Liver (tissue), 9 donors: ENCODE measurements around the gene KRTAP10-2. TPM values are rescaled to one million over a fixed set of nuclear protein-coding genes. Genes with fewer than 3 reads are reported as not detected.
"Not testable (repeated sequence)": the region's sequence is repeated elsewhere in the genome, so short reads cannot be mapped to it uniquely, and the experiment has no call there.

Experiments
- DNase-seq: peaks from one replicate; pipeline ENCODE4 v3.0.0-alpha.2; 2017; ENCODE audit warnings: low spot score
- H3K27ac ChIP-seq, 2 donors: one replicate each; pipeline ENCODE4 v1.7.0; 2013; ENCODE audit warnings: inconsistent platforms in 2 of 2, low read length in 2 of 2, control low read depth in 1 of 2, low read depth in 1 of 2, mild to moderate bottlenecking in 1 of 2
- H3K27me3 ChIP-seq, 4 donors: one replicate each; pipeline versions ENCODE4 v1.6.1 to v1.7.0; 2013; ENCODE audit warnings: low read length in 3 of 4, inconsistent platforms in 1 of 4, mild to moderate bottlenecking in 1 of 4, moderate library complexity in 1 of 4; ENCODE audit not compliant: control insufficient read depth in 4 of 4, insufficient read depth in 4 of 4
- H3K36me3 ChIP-seq, 4 donors: one replicate each; pipeline versions ENCODE4 v1.6.1 to v1.7.0; 2013; ENCODE audit warnings: low read length in 3 of 4, mild to moderate bottlenecking in 3 of 4, low read depth in 1 of 4, moderate library complexity in 1 of 4; ENCODE audit not compliant: control insufficient read depth in 4 of 4, insufficient read depth in 3 of 4
- H3K4me1 ChIP-seq, 4 donors: one replicate each; pipeline versions ENCODE4 v1.6.1 to v1.7.0; 2013; ENCODE audit warnings: low read length in 3 of 4, mild to moderate bottlenecking in 3 of 4, moderate library complexity in 1 of 4; ENCODE audit not compliant: control insufficient read depth in 4 of 4, insufficient read depth in 4 of 4
- H3K4me3 ChIP-seq, 3 donors: one replicate each; pipeline versions ENCODE4 v1.6.1 to v1.7.0; 2013; ENCODE audit warnings: low read length in 3 of 3, control low read depth in 1 of 3, low read depth in 1 of 3, mild to moderate bottlenecking in 1 of 3
- H3K9ac ChIP-seq, 2 donors: one replicate each; pipeline ENCODE4 v1.7.0; 2013; ENCODE audit warnings: low read length in 2 of 2, mild to moderate bottlenecking in 2 of 2, moderate library complexity in 2 of 2, control low read depth in 1 of 2, low read depth in 1 of 2
- H3K9me3 ChIP-seq, 4 donors: one replicate each; pipeline versions ENCODE4 v1.6.1 to v1.7.0; 2013; ENCODE audit warnings: low read length in 3 of 4; ENCODE audit not compliant: control insufficient read depth in 4 of 4
- EGR1 ChIP-seq, 2 donors: IDR thresholded peaks; 2 replicates each; pipeline ENCODE4 v1.6.1; 2016 to 2018; ENCODE audit warnings: antibody characterized with exemption in 2 of 2, low read depth in 2 of 2
- FOXA1 ChIP-seq: IDR thresholded peaks from 2 replicates; pipeline ENCODE4 v1.6.1; 2016; ENCODE audit warnings: antibody characterized with exemption
- FOXA2 ChIP-seq: IDR thresholded peaks from 2 replicates; pipeline ENCODE4 v1.6.1; 2016; ENCODE audit warnings: antibody characterized with exemption
- GABPA ChIP-seq, 2 donors: IDR thresholded peaks in 1 of 2; conservative IDR thresholded peaks in 1 of 2; 2 replicates each; pipeline ENCODE4 v1.6.1; 2016; ENCODE audit warnings: antibody characterized with exemption in 2 of 2, mild to moderate bottlenecking in 1 of 2, moderate library complexity in 1 of 2
- HNF4A ChIP-seq, 2 donors: conservative IDR thresholded peaks; 2 replicates each; pipeline ENCODE4 v1.6.1; 2016; ENCODE audit warnings: antibody characterized with exemption in 2 of 2, mild to moderate bottlenecking in 2 of 2
- HNF4G ChIP-seq: IDR thresholded peaks from 2 replicates; pipeline ENCODE4 v1.6.1; 2016; ENCODE audit warnings: antibody characterized with exemption
- JUND ChIP-seq, 2 donors: IDR thresholded peaks; 2 replicates each; pipeline ENCODE4 v1.6.1; 2016; ENCODE audit warnings: antibody characterized with exemption in 2 of 2
- NR2F2 ChIP-seq: IDR thresholded peaks from 2 replicates; pipeline ENCODE4 v1.6.1; 2016; ENCODE audit warnings: antibody characterized with exemption
- RAD21 ChIP-seq, 2 donors: IDR thresholded peaks; 2 replicates each; pipeline ENCODE4 v1.6.1; 2016; ENCODE audit warnings: antibody characterized with exemption in 2 of 2, mild to moderate bottlenecking in 2 of 2
- RXRA ChIP-seq, 2 donors: IDR thresholded peaks; 2 replicates each; pipeline ENCODE4 v1.6.1; 2017 to 2018; ENCODE audit warnings: antibody characterized with exemption in 2 of 2, mild to moderate bottlenecking in 1 of 2
- SP1 ChIP-seq: IDR thresholded peaks from 2 replicates; pipeline ENCODE4 v1.6.1; 2018; ENCODE audit warnings: antibody characterized with exemption, mild to moderate bottlenecking
- TAF1 ChIP-seq: conservative IDR thresholded peaks from 2 replicates; pipeline ENCODE4 v1.6.1; 2016; ENCODE audit warnings: antibody characterized with exemption, mild to moderate bottlenecking
- YY1 ChIP-seq: IDR thresholded peaks from 2 replicates; pipeline ENCODE4 v1.6.1; 2016; ENCODE audit warnings: antibody characterized with exemption, mild to moderate bottlenecking
- WGBS: extraction: QIAGEN DNeasy Blood & Tissue Kit; methylation state at CpG from one replicate; pipeline ENCODE4 v1.1.7; 2013; 5-methylcytosine and 5-hydroxymethylcytosine counted together
- polyA plus RNA-seq, 2 donors: library from polyadenylated mRNA; stranded (reverse) in 1 of 2; unstranded in 1 of 2; fragments of 200-250 nt in 1 of 2; fragments of >200 nt in 1 of 2; fragmentation: Nextera tagmentation in 1 of 2; extraction: Ambion mirVana in 1 of 2; gene quantifications; one replicate each; pipeline versions ENCODE4 v1.2.1 to v1.2.3, GENCODE V29; 2013 to 2015
- total RNA-seq, 2 donors: library from RNA; depleted of rRNA; stranded (reverse); fragments of >200 nt; gene quantifications; one replicate each; pipeline ENCODE4 v1.2.3, GENCODE V29; 2014
- TF ChIP-seq, protein P1 (sequence below): IDR thresholded peaks from 2 replicates; pipeline ENCODE4 v1.6.1; 2016; ENCODE audit warnings: antibody characterized with exemption
- TF ChIP-seq, protein P2 (sequence below): IDR thresholded peaks from 2 replicates; pipeline ENCODE4 v1.6.1; 2016; ENCODE audit warnings: antibody characterized with exemption, mild to moderate bottlenecking
- TF ChIP-seq, protein P3 (sequence below): fragments of 150-350 bp; IDR thresholded peaks from 2 replicates; pipeline ENCODE4 v1.5.1; 2017; ENCODE audit warnings: improper control_type of control experiment, low read depth, low read length; ENCODE audit not compliant: missing input control
- TF ChIP-seq, protein P4 (sequence below): IDR thresholded peaks from 2 replicates; pipeline ENCODE4 v1.6.1; 2016; ENCODE audit warnings: antibody characterized with exemption
- TF ChIP-seq, protein P5 (sequence below): IDR thresholded peaks from 2 replicates; pipeline ENCODE4 v1.6.1; 2016; ENCODE audit warnings: antibody characterized with exemption
- donor health status: healthy.
- donor health status: healthy.
- donor health status: healthy.
- donor health status: healthy.
- donor health status: healthy.

Gene KRTAP10-2
- total and polyA plus RNA-seq, 4 donors, result not detected

DNA sequence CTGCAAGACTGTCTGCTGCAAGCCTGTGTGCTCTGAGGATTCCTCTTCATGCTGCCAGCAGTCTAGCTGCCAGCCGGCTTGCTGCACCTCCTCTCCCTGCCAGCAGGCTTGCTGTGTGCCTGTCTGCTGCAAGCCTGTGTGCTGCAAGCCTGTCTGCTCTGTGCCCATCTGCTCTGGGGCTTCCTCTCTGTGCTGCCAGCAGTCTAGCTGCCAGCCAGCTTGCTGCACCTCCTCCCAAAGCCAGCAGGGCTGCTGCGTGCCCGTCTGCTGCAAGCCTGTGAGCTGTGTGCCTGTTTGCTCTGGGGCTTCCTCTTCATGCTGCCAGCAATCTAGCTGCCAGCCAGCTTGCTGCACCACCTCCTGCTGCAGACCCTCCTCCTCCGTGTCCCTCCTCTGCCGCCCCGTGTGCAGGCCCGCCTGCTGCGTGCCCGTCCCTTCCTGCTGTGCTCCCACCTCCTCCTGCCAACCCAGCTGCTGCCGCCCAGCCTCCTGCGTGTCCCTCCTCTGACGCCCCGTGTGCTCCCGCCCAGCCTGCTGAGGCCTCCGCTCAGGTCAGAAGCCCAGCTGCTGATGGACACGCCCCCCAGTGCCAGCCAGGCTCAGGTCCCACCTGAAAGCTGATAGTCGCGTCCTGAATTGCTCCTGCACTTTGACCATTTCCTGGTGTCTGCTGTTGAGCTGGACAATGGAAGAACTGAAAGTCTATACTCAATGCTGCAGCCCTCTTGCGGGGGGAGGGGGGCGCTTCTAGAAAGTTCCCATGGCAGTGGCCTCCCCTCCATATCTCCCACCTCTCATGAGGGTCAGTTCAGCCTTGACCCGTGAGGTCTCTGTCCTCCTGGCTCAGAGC is 23.4 kb upstream of the KRTAP10-2 start:
- Histone ChIP-seq H3K27ac (no peak overlapping the region), H3K9ac (no peak overlapping the region), H3K36me3 (no peaks in the 10 kb centered on the region), H3K9me3 (peaks cover 0 to 7% (median 1%) of the 10 kb centered on the region in 4 donors), H3K4me1 (peaks cover 0 to 7% (median 3%) of the 10 kb centered on the region in 4 donors), H3K27me3 (no peaks in the 10 kb centered on the region), H3K4me3 (no peak overlapping the region)
- 24% methylated on average over 21 of the region's 21 CpGs for WGBS
- TF ChIP-seq, protein P1, sequence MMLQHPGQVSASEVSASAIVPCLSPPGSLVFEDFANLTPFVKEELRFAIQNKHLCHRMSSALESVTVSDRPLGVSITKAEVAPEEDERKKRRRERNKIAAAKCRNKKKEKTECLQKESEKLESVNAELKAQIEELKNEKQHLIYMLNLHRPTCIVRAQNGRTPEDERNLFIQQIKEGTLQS, result no peak
- TF ChIP-seq TAF1 (no peak), JUND (IDR thresholded peaks at IDR 0.05) (no peak), HNF4A (conservative IDR thresholded peaks at IDR 0.05) (peak in 1 of 2 donors; percentile 63), YY1 (no peak), GABPA (IDR thresholded peaks at IDR 0.05 in 1 of 2, conservative IDR thresholded peaks at IDR 0.05 in 1 of 2) (no peak), FOXA2 (no peak), FOXA1 (no peak), EGR1 (IDR thresholded peaks at IDR 0.05; ENCODE audit: low read depth in 2 of 2) (no peak), HNF4G (no peak), RAD21 (IDR thresholded peaks at IDR 0.05) (no peak), RXRA (IDR thresholded peaks at IDR 0.05) (peak; percentile 29 to 55), NR2F2 (no peak), SP1 (peak; percentile 25)
- TF ChIP-seq, protein P2, sequence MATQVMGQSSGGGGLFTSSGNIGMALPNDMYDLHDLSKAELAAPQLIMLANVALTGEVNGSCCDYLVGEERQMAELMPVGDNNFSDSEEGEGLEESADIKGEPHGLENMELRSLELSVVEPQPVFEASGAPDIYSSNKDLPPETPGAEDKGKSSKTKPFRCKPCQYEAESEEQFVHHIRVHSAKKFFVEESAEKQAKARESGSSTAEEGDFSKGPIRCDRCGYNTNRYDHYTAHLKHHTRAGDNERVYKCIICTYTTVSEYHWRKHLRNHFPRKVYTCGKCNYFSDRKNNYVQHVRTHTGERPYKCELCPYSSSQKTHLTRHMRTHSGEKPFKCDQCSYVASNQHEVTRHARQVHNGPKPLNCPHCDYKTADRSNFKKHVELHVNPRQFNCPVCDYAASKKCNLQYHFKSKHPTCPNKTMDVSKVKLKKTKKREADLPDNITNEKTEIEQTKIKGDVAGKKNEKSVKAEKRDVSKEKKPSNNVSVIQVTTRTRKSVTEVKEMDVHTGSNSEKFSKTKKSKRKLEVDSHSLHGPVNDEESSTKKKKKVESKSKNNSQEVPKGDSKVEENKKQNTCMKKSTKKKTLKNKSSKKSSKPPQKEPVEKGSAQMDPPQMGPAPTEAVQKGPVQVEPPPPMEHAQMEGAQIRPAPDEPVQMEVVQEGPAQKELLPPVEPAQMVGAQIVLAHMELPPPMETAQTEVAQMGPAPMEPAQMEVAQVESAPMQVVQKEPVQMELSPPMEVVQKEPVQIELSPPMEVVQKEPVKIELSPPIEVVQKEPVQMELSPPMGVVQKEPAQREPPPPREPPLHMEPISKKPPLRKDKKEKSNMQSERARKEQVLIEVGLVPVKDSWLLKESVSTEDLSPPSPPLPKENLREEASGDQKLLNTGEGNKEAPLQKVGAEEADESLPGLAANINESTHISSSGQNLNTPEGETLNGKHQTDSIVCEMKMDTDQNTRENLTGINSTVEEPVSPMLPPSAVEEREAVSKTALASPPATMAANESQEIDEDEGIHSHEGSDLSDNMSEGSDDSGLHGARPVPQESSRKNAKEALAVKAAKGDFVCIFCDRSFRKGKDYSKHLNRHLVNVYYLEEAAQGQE, result no peak
- TF ChIP-seq, protein P3, sequence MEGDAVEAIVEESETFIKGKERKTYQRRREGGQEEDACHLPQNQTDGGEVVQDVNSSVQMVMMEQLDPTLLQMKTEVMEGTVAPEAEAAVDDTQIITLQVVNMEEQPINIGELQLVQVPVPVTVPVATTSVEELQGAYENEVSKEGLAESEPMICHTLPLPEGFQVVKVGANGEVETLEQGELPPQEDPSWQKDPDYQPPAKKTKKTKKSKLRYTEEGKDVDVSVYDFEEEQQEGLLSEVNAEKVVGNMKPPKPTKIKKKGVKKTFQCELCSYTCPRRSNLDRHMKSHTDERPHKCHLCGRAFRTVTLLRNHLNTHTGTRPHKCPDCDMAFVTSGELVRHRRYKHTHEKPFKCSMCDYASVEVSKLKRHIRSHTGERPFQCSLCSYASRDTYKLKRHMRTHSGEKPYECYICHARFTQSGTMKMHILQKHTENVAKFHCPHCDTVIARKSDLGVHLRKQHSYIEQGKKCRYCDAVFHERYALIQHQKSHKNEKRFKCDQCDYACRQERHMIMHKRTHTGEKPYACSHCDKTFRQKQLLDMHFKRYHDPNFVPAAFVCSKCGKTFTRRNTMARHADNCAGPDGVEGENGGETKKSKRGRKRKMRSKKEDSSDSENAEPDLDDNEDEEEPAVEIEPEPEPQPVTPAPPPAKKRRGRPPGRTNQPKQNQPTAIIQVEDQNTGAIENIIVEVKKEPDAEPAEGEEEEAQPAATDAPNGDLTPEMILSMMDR, result no peak
- TF ChIP-seq, protein P4, sequence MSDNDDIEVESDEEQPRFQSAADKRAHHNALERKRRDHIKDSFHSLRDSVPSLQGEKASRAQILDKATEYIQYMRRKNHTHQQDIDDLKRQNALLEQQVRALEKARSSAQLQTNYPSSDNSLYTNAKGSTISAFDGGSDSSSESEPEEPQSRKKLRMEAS, result no peak
- TF ChIP-seq, protein P5, sequence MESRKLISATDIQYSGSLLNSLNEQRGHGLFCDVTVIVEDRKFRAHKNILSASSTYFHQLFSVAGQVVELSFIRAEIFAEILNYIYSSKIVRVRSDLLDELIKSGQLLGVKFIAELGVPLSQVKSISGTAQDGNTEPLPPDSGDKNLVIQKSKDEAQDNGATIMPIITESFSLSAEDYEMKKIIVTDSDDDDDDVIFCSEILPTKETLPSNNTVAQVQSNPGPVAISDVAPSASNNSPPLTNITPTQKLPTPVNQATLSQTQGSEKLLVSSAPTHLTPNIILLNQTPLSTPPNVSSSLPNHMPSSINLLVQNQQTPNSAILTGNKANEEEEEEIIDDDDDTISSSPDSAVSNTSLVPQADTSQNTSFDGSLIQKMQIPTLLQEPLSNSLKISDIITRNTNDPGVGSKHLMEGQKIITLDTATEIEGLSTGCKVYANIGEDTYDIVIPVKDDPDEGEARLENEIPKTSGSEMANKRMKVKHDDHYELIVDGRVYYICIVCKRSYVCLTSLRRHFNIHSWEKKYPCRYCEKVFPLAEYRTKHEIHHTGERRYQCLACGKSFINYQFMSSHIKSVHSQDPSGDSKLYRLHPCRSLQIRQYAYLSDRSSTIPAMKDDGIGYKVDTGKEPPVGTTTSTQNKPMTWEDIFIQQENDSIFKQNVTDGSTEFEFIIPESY, result no peak
- DNase-seq, result peak; percentile 35

DNA sequence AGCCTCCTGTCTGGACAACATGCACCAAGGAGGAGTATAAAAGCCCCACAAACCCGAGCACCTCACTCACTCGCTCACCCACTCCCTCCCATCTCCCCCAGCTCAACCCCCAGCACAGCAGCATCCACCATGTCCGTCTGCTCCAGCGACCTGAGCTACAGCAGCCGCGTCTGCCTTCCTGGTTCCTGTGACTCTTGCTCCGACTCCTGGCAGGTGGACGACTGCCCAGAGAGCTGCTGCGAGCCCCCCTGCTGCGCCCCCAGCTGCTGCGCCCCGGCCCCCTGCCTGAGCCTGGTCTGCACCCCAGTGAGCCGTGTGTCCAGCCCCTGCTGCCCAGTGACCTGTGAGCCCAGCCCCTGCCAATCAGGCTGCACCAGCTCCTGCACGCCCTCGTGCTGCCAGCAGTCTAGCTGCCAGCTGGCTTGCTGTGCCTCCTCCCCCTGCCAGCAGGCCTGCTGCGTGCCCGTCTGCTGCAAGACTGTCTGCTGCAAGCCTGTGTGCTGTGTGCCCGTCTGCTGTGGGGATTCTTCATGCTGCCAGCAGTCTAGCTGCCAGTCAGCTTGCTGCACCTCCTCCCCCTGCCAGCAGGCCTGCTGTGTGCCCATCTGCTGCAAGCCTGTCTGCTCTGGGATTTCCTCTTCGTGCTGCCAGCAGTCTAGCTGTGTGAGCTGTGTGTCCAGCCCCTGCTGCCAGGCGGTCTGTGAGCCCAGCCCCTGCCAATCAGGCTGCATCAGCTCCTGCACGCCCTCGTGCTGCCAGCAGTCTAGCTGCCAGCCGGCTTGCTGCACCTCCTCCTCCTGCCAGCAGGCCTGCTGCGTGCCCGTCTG is 22.5 kb upstream of the KRTAP10-2 start, which contains the start of gene KRTAP10-4:
Gene KRTAP10-4 (plus strand): TSS at position 100 of the 827 bp plus-strand sequence. CDS start 30 bp downstream, at position 130.
- not testable (repeated sequence) for H3K27ac ChIP-seq, H3K4me1 ChIP-seq, H3K27me3 ChIP-seq, DNase-seq, H3K9ac ChIP-seq, H3K36me3 ChIP-seq, H3K4me3 ChIP-seq, H3K9me3 ChIP-seq
- WGBS, result 61% methylated on average over 22 of the region's 25 CpGs
